ENCODE measurements around the gene TMEM170A. TPM values are rescaled to one million over a fixed set of nuclear protein-coding genes. Genes with fewer than 3 reads are reported as not detected.

TMEM170A gene
- polyA plus RNA-seq, 1 donor (not counting 4 experiments of a cell fraction or from before 2014, with no cell fraction given) = 22.1 TPM

DNA sequence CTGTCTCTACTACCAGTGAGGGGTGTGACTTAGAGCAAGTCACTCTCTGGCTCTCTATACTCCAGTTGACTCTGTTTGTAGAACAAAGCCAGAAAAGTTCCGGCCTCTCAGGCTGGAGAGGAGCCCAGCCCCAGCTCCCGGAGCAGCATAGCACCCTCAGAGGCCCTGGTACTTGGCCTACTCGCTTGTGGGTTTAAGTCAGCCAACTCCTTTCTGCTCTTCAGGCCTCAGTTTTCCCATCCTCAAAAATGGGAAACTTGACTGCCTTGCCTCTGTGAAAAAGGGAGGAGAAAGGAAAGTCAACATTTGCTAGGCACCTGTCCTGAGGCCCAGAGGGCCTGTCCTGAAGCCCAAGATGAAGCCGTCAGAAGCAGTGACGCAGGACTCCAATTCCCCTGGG, 29.7 kb upstream of the TMEM170A start:
- no peaks in the 10 kb centered on the region for H3K36me3 ChIP-seq (ENCODE audit: control insufficient read depth in 2 of 2, extremely low read depth in 1 of 2, insufficient read depth in 2 of 2, low read length in 2 of 2)
- H3K4me1 ChIP-seq (ENCODE audit: control insufficient read depth, extremely low read depth, insufficient read depth, low read length) = peaks cover 4% of the 10 kb centered on the region
- H3K4me3 ChIP-seq (ENCODE audit: control insufficient read depth in 2 of 3, extremely low read depth in 1 of 3, insufficient read depth in 2 of 3, low read depth in 1 of 3, low read length in 3 of 3) = peak overlapping the region in 1 of 3 experiments; percentile 61
- no peak for FAIRE-seq
- H3K9me3 ChIP-seq (ENCODE audit: control insufficient read depth, low read depth, low read length) = no peaks in the 10 kb centered on the region
- no peaks in the 10 kb centered on the region for H4K20me1 ChIP-seq (ENCODE audit: control insufficient read depth, extremely low read depth, insufficient read depth, low read length)
- H3K79me2 ChIP-seq (ENCODE audit: control insufficient read depth, insufficient read depth, low read length) = no peaks in the 10 kb centered on the region
- TF ChIP-seq, protein P1, sequence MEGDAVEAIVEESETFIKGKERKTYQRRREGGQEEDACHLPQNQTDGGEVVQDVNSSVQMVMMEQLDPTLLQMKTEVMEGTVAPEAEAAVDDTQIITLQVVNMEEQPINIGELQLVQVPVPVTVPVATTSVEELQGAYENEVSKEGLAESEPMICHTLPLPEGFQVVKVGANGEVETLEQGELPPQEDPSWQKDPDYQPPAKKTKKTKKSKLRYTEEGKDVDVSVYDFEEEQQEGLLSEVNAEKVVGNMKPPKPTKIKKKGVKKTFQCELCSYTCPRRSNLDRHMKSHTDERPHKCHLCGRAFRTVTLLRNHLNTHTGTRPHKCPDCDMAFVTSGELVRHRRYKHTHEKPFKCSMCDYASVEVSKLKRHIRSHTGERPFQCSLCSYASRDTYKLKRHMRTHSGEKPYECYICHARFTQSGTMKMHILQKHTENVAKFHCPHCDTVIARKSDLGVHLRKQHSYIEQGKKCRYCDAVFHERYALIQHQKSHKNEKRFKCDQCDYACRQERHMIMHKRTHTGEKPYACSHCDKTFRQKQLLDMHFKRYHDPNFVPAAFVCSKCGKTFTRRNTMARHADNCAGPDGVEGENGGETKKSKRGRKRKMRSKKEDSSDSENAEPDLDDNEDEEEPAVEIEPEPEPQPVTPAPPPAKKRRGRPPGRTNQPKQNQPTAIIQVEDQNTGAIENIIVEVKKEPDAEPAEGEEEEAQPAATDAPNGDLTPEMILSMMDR (optimal IDR thresholded peaks at IDR 0.05 in 1 of 3, IDR thresholded peaks at IDR 0.05 in 1 of 3, conservative IDR thresholded peaks at IDR 0.05 in 1 of 3; ENCODE audit: extremely low read depth in 1 of 3, insufficient read depth in 2 of 3, low read length in 3 of 3) = no peak
- no peak for TF ChIP-seq EZH2 (IDR thresholded peaks at IDR 0.05; ENCODE audit: low read length)
- no peak overlapping the region for H2AFZ ChIP-seq (ENCODE audit: control insufficient read depth, low read length)
- dilution Hi-C loops (cut with MboI; ENCODE audit: extremely low pct_ligation_motif_present, low sequenced_read_pairs) = no loop called here
- H3K27ac ChIP-seq (ENCODE audit: control insufficient read depth, insufficient read depth, low read length) = no peak overlapping the region
- no peaks in the 10 kb centered on the region for H3K9me1 ChIP-seq (ENCODE audit: control insufficient read depth, extremely low read depth, insufficient read depth, low read length)
- DNase-seq (ENCODE audit: low read depth, low spot score) = no peak
- H3K4me2 ChIP-seq (ENCODE audit: control insufficient read depth, extremely low read depth, insufficient read depth, low read depth, low read length) = peak overlapping the region; percentile 85
- H3K9ac ChIP-seq (ENCODE audit: control insufficient read depth, extremely low read depth, insufficient read depth, low read length) = no peak overlapping the region
- H3K27me3 ChIP-seq (ENCODE audit: control insufficient read depth, extremely low read depth, insufficient read depth, low read length) = peaks cover 14% of the 10 kb centered on the region

DNA sequence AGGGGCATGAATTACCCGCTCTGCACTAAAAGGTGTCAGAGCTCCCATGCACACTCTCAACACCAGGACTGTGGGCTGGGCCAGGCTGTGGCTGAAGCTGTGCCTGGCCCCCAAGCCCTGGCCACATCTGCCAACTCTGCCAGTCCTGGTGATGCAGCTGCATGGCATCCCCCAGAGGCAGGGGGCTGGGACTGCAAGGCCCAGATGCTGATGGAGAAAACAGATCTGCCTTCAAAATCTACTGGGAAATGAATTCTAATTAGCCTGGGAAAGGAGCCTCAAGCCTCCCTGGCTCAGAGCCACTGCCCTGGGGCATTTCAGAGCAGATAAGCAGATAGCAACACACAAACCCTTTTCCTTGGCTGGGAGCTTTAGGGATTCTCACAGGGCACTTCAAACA, 27.4 kb upstream of the TMEM170A start:
- no peak overlapping the region for H3K27ac ChIP-seq (ENCODE audit: control insufficient read depth, insufficient read depth, low read length)
- no peaks in the 10 kb centered on the region for H4K20me1 ChIP-seq (ENCODE audit: control insufficient read depth, extremely low read depth, insufficient read depth, low read length)
- no peaks in the 10 kb centered on the region for H3K9me1 ChIP-seq (ENCODE audit: control insufficient read depth, extremely low read depth, insufficient read depth, low read length)
- peaks cover 7% of the 10 kb centered on the region for H3K4me1 ChIP-seq (ENCODE audit: control insufficient read depth, extremely low read depth, insufficient read depth, low read length)
- dilution Hi-C loops (cut with MboI; ENCODE audit: extremely low pct_ligation_motif_present, low sequenced_read_pairs) = no loop called here
- no peaks in the 10 kb centered on the region for H3K36me3 ChIP-seq (ENCODE audit: control insufficient read depth in 2 of 2, extremely low read depth in 1 of 2, insufficient read depth in 2 of 2, low read length in 2 of 2)
- no peak for DNase-seq (ENCODE audit: low read depth, low spot score)
- H3K4me3 ChIP-seq (ENCODE audit: control insufficient read depth in 2 of 3, extremely low read depth in 1 of 3, insufficient read depth in 2 of 3, low read depth in 1 of 3, low read length in 3 of 3) = no peak overlapping the region
- H3K4me2 ChIP-seq (ENCODE audit: control insufficient read depth, extremely low read depth, insufficient read depth, low read depth, low read length) = no peak overlapping the region
- no peak for TF ChIP-seq EZH2 (IDR thresholded peaks at IDR 0.05; ENCODE audit: low read length)
- TF ChIP-seq, protein P1 (optimal IDR thresholded peaks at IDR 0.05 in 1 of 3, IDR thresholded peaks at IDR 0.05 in 1 of 3, conservative IDR thresholded peaks at IDR 0.05 in 1 of 3; ENCODE audit: extremely low read depth in 1 of 3, insufficient read depth in 2 of 3, low read length in 3 of 3) = peak; percentile 38 to 62 (median 45)
- H2AFZ ChIP-seq (ENCODE audit: control insufficient read depth, low read length) = no peak overlapping the region
- no peak overlapping the region for H3K9ac ChIP-seq (ENCODE audit: control insufficient read depth, extremely low read depth, insufficient read depth, low read length)
- H3K27me3 ChIP-seq (ENCODE audit: control insufficient read depth, extremely low read depth, insufficient read depth, low read length) = peaks cover 14% of the 10 kb centered on the region
- H3K9me3 ChIP-seq (ENCODE audit: control insufficient read depth, low read depth, low read length) = no peaks in the 10 kb centered on the region
- FAIRE-seq = no peak
- no peaks in the 10 kb centered on the region for H3K79me2 ChIP-seq (ENCODE audit: control insufficient read depth, insufficient read depth, low read length)

Measured in keratinocyte (primary cell).